Mesenchymal stem cell (in vitro differentiated cells and primary cell): ENCODE data around the gene LRRC8B.
A peak's percentile ranks its signal among the peaks of the same experiment; 100 is the strongest.

Experiments
- DNase-seq: peaks from one replicate; pipeline ENCODE4 v3.0.0-alpha.2; 2013
- H2AFZ ChIP-seq: one replicate; pipeline ENCODE4 v1.6.1; 2013; ENCODE audit warnings: low read depth, mild to moderate bottlenecking, control low read depth, inconsistent platforms, low read length, moderate library complexity
- H2AK5ac ChIP-seq: 2 replicates; pipeline ENCODE4 v1.6.1; 2013; ENCODE audit warnings: low read length, moderate library complexity, mild to moderate bottlenecking, inconsistent platforms; ENCODE audit not compliant: severe bottlenecking
- H2BK120ac ChIP-seq: one replicate; pipeline ENCODE4 v1.6.1; 2013; ENCODE audit warnings: low read depth, mild to moderate bottlenecking, inconsistent platforms, low read length, moderate library complexity
- H2BK12ac ChIP-seq, 2 experiments: one replicate each; pipeline ENCODE4 v1.6.1; 2013; ENCODE audit warnings: inconsistent platforms in 2 of 2, low read length in 2 of 2, mild to moderate bottlenecking in 2 of 2, moderate library complexity in 2 of 2, control low read depth in 1 of 2
- H2BK15ac ChIP-seq: one replicate; pipeline ENCODE4 v1.6.1; 2013; ENCODE audit warnings: mild to moderate bottlenecking, low read depth, inconsistent platforms; ENCODE audit not compliant: poor library complexity, severe bottlenecking
- H2BK5ac ChIP-seq: 2 replicates; pipeline ENCODE4 v1.6.1; 2013; ENCODE audit warnings: low read depth, mild to moderate bottlenecking, low read length, control low read depth, inconsistent platforms; ENCODE audit not compliant: poor library complexity, severe bottlenecking
- H3K14ac ChIP-seq, 2 experiments: one replicate each; pipeline ENCODE4 v1.6.1; 2013; ENCODE audit warnings: inconsistent platforms in 2 of 2, low read length in 2 of 2, control low read depth in 1 of 2, mild to moderate bottlenecking in 1 of 2, moderate library complexity in 1 of 2
- H3K18ac ChIP-seq, 2 experiments: one replicate each; pipeline ENCODE4 v1.6.1; 2013; ENCODE audit warnings: inconsistent platforms in 2 of 2, low read length in 2 of 2, control low read depth in 1 of 2, low read depth in 1 of 2, mild to moderate bottlenecking in 1 of 2
- H3K23ac ChIP-seq, 2 experiments: one replicate each; pipeline ENCODE4 v1.6.1; 2013; ENCODE audit warnings: inconsistent platforms in 2 of 2, low read length in 2 of 2, mild to moderate bottlenecking in 2 of 2, moderate library complexity in 2 of 2, control low read depth in 1 of 2
- H3K27ac ChIP-seq: 2 replicates; pipeline ENCODE4 v1.5.1; 2013; ENCODE audit warnings: mild to moderate bottlenecking, moderate library complexity, low read length, control low read depth, inconsistent platforms; ENCODE audit not compliant: poor library complexity, severe bottlenecking
- H3K27me3 ChIP-seq, 2 experiments: 2 replicates each; pipeline versions ENCODE4 v1.6.1 to v1.7.0; 2013; ENCODE audit warnings: low read length in 2 of 2, mild to moderate bottlenecking in 2 of 2, moderate library complexity in 2 of 2, control low read depth in 1 of 2, inconsistent platforms in 1 of 2; ENCODE audit not compliant: control insufficient read depth in 1 of 2, insufficient read depth in 1 of 2
- H3K36me3 ChIP-seq, 2 experiments: 2 replicates each; pipeline versions ENCODE4 v1.6.1 to v1.7.0; 2013; ENCODE audit warnings: low read length in 2 of 2, control low read depth in 1 of 2, inconsistent platforms in 1 of 2, low read depth in 1 of 2, mild to moderate bottlenecking in 1 of 2; ENCODE audit not compliant: insufficient read depth in 2 of 2, control insufficient read depth in 1 of 2
- H3K4ac ChIP-seq, 2 experiments: one replicate each; pipeline ENCODE4 v1.6.1; 2013; ENCODE audit warnings: inconsistent platforms in 2 of 2, low read length in 2 of 2, mild to moderate bottlenecking in 2 of 2, moderate library complexity in 2 of 2, control low read depth in 1 of 2, low read depth in 1 of 2
- H3K4me1 ChIP-seq: 2 replicates; pipeline ENCODE4 v1.6.1; 2013; ENCODE audit warnings: low read depth, low read length, control low read depth; ENCODE audit not compliant: control insufficient read depth, insufficient read depth
- H3K4me2 ChIP-seq: 2 replicates; pipeline ENCODE4 v1.6.1; 2013; ENCODE audit warnings: low read length, mild to moderate bottlenecking, inconsistent platforms; ENCODE audit not compliant: poor library complexity, severe bottlenecking
- H3K4me3 ChIP-seq, 2 experiments: 2 replicates each; pipeline versions ENCODE4 v1.5.1 to v1.7.0; 2013; ENCODE audit warnings: low read length in 2 of 2, mild to moderate bottlenecking in 2 of 2, control low read depth in 1 of 2, low read depth in 1 of 2; ENCODE audit not compliant: insufficient read depth in 1 of 2
- H3K79me1 ChIP-seq: replicated peaks from 2 replicates; pipeline ENCODE4 v1.6.1; 2013; ENCODE audit warnings: mild to moderate bottlenecking, control low read depth, low read length, inconsistent platforms; ENCODE audit not compliant: poor library complexity, severe bottlenecking
- H3K9ac ChIP-seq: 2 replicates; pipeline ENCODE4 v1.7.0; 2013; ENCODE audit warnings: mild to moderate bottlenecking, low read length, moderate library complexity
- H3K9me3 ChIP-seq: 2 replicates; pipeline ENCODE4 v1.7.0; 2013; ENCODE audit warnings: mild to moderate bottlenecking, low read length; ENCODE audit not compliant: control insufficient read depth
- H4K8ac ChIP-seq: one replicate; pipeline ENCODE4 v1.6.1; 2013; ENCODE audit warnings: inconsistent platforms, mild to moderate bottlenecking, low read length, moderate library complexity
- H4K91ac ChIP-seq: one replicate; pipeline ENCODE4 v1.6.1; 2013; ENCODE audit warnings: mild to moderate bottlenecking, low read length, inconsistent platforms
- WGBS: methylation state at CpG from one replicate; pipeline ENCODE4 v1.1.7; 2013; ENCODE audit warnings: mixed read lengths; 5-methylcytosine and 5-hydroxymethylcytosine counted together

Gene LRRC8B

GRCh38 chr1:89594096-89594740, 69.6 kb downstream of the LRRC8B start:
- H3K4ac ChIP-seq, result no peak overlapping the region
- no peak overlapping the region for H3K18ac ChIP-seq
- H2AK5ac ChIP-seq, result no peak overlapping the region
- no peak overlapping the region for H3K9ac ChIP-seq
- no peak overlapping the region for H2BK120ac ChIP-seq
- H3K4me1 ChIP-seq, result no peaks in the 10 kb centered on the region
- no peak for DNase-seq
- H2BK12ac ChIP-seq, result no peak overlapping the region
- no peak overlapping the region for H4K8ac ChIP-seq
- H3K4me3 ChIP-seq, result no peak overlapping the region
- no peak overlapping the region for H3K14ac ChIP-seq
- no peak overlapping the region for H3K23ac ChIP-seq
- 80% methylated on average over 1 of the region's 4 CpGs for WGBS
- no peak overlapping the region for H3K27ac ChIP-seq
- no peak overlapping the region for H2BK15ac ChIP-seq
- H3K36me3 ChIP-seq, result no peaks in the 10 kb centered on the region
- H2AFZ ChIP-seq, result no peak overlapping the region
- no peak overlapping the region for H4K91ac ChIP-seq
- H2BK5ac ChIP-seq, result no peak overlapping the region
- no peaks in the 10 kb centered on the region for H3K9me3 ChIP-seq
- H3K27me3 ChIP-seq, result no peaks in the 10 kb centered on the region
- H3K4me2 ChIP-seq, result no peak overlapping the region
- no peaks in the 10 kb centered on the region for H3K79me1 ChIP-seq

GRCh38 chr1:89596698-89597097, 72.1 kb downstream of the LRRC8B start:
- no peak overlapping the region for H4K91ac ChIP-seq
- H2AFZ ChIP-seq, result no peak overlapping the region
- H3K14ac ChIP-seq, result no peak overlapping the region
- no peak for DNase-seq
- no peak overlapping the region for H2AK5ac ChIP-seq
- peaks cover 0 to 9% of the 10 kb centered on the region in 2 experiments for H3K27me3 ChIP-seq
- no peak overlapping the region for H3K4me2 ChIP-seq
- no peaks in the 10 kb centered on the region for H3K4me1 ChIP-seq
- no peak overlapping the region for H3K4me3 ChIP-seq
- H2BK120ac ChIP-seq, result no peak overlapping the region
- 100% methylated on average over 1 of the region's 2 CpGs for WGBS
- H3K9ac ChIP-seq, result no peak overlapping the region
- no peak overlapping the region for H2BK15ac ChIP-seq
- no peaks in the 10 kb centered on the region for H3K79me1 ChIP-seq
- no peak overlapping the region for H2BK12ac ChIP-seq
- H3K27ac ChIP-seq, result no peak overlapping the region
- H3K4ac ChIP-seq, result no peak overlapping the region
- H4K8ac ChIP-seq, result no peak overlapping the region
- no peak overlapping the region for H2BK5ac ChIP-seq
- H3K9me3 ChIP-seq, result no peaks in the 10 kb centered on the region
- H3K36me3 ChIP-seq, result no peaks in the 10 kb centered on the region
- H3K23ac ChIP-seq, result no peak overlapping the region
- no peak overlapping the region for H3K18ac ChIP-seq

GRCh38 chr1:89598450-89599331, 74.1 kb downstream of the LRRC8B start:
- H3K4me2 ChIP-seq, result no peak overlapping the region
- no peak overlapping the region for H3K9ac ChIP-seq
- H3K36me3 ChIP-seq, result no peaks in the 10 kb centered on the region
- no peak overlapping the region for H2AK5ac ChIP-seq
- H2BK12ac ChIP-seq, result peak overlapping the region in 1 of 2 experiments; percentile 18
- no peaks in the 10 kb centered on the region for H3K79me1 ChIP-seq
- H2BK5ac ChIP-seq, result no peak overlapping the region
- H3K4ac ChIP-seq, result no peak overlapping the region
- H3K9me3 ChIP-seq, result no peaks in the 10 kb centered on the region
- no peak overlapping the region for H3K4me3 ChIP-seq
- WGBS, result 59% methylated on average over 5 of the region's 5 CpGs
- peak overlapping the region; percentile 56 for H4K8ac ChIP-seq
- H3K27ac ChIP-seq, result no peak overlapping the region
- no peak overlapping the region for H3K14ac ChIP-seq
- DNase-seq, result peak; percentile 51
- H2BK15ac ChIP-seq, result no peak overlapping the region
- no peak overlapping the region for H3K18ac ChIP-seq
- peaks cover 2% of the 10 kb centered on the region for H3K4me1 ChIP-seq
- H2BK120ac ChIP-seq, result no peak overlapping the region
- no peak overlapping the region for H4K91ac ChIP-seq
- peak overlapping the region; percentile 11 for H2AFZ ChIP-seq
- peaks cover 0 to 9% of the 10 kb centered on the region in 2 experiments for H3K27me3 ChIP-seq
- no peak overlapping the region for H3K23ac ChIP-seq

GRCh38 chr1:89599332-89599630, 74.7 kb downstream of the LRRC8B start:
- DNase-seq, result no peak
- H3K14ac ChIP-seq, result no peak overlapping the region
- H3K79me1 ChIP-seq, result no peaks in the 10 kb centered on the region
- H2BK15ac ChIP-seq, result no peak overlapping the region
- peaks cover 0 to 9% of the 10 kb centered on the region in 2 experiments for H3K27me3 ChIP-seq
- no peak overlapping the region for H3K23ac ChIP-seq
- no peak overlapping the region for H3K4me2 ChIP-seq
- H4K91ac ChIP-seq, result no peak overlapping the region
- H3K9ac ChIP-seq, result no peak overlapping the region
- H2BK12ac ChIP-seq, result no peak overlapping the region
- no peak overlapping the region for H3K4ac ChIP-seq
- no peak overlapping the region for H3K27ac ChIP-seq
- H3K9me3 ChIP-seq, result no peaks in the 10 kb centered on the region
- no peak overlapping the region for H2AK5ac ChIP-seq
- no peak overlapping the region for H2BK5ac ChIP-seq
- no peak overlapping the region for H4K8ac ChIP-seq
- H2BK120ac ChIP-seq, result no peak overlapping the region
- H3K4me1 ChIP-seq, result peaks cover 2% of the 10 kb centered on the region
- H3K18ac ChIP-seq, result no peak overlapping the region
- WGBS, result 100% methylated on average over 1 of the region's 2 CpGs
- no peak overlapping the region for H3K4me3 ChIP-seq
- H2AFZ ChIP-seq, result no peak overlapping the region
- H3K36me3 ChIP-seq, result no peaks in the 10 kb centered on the region
